GM18502 (cell line): ENCODE results near the gene TEX11.
"Not testable (repeated sequence)": the region's sequence is repeated elsewhere in the genome, so short reads cannot be mapped to it uniquely, and the experiment has no call there.

Source experiments
- ATAC-seq: cut with Tn5 transposase; IDR thresholded peaks from one replicate; pipeline ENCODE4 v1.9.1; 2021; ENCODE audit warnings: mild to moderate bottlenecking; ENCODE audit not compliant: unreplicated experiment, poor library complexity

The TEX11 gene

DNA sequence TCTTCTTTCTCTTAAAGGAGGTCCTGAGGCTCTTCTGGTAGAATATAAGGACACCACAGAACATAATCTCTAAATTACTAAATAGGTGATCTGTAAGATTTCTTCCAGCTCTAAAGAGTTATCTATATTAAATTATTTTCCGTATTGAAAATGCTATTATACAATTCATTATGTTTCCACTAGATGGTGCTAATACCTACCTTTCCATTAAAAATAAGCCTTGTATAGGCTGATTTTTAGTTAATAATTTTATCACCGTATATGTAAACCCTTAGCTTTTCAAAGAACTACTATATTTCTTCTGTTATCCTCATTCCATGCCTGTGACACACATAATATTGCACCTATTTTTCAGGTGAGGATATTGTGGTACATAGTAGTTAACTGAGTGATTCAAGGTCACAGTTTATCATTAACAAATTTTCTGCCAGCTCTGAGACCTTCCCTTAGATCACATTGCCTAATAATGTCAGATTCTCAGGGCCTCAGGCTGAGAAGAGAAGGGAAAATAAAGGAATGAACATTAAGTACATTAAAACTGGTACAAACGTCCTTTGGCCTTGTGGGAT is 138.8 kb downstream of the TEX11 start:
- no peak for ATAC-seq

DNA sequence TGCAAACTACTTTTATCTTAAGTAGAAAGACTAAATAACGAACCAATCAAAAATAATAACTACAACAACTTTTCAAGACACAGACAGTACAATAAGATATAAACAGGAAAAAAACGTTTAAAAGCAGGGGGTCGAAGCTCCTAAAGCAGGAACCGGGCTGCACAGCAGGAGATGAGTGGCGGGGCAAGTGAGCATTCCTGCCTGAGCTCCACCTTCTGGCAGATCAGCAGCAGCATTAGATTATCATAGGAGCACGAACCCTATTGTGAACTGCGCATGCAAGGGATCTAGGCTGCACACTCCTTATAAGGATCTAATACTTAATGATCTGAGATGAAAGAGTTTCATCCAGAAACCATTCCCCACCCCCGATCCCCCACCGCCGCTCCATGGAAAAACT is 146.2 kb downstream of the TEX11 start:
- no peak for ATAC-seq

DNA sequence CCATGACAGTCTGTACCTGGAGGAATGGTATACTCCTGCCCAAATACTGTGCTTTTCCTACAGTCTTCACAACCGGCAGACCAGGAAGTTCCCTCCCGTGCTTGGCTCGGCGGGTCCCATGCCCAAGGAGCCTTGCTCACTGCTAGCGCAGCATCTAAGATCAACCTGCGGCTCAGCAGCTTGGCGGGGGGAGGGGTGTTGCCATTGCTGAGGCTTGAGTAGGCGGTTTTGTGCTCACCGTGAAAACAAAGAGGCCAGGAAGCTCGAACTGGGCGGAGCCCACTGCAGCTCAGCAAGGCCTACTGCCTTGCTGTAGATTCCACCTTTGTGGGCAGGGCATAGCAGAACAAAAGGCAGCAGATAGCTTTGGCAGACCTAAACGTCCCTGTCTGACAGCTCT is 152.7 kb downstream of the TEX11 start:
- no peak for ATAC-seq

- no peak for ATAC-seq
Measured at GRCh38 chrX:70754169-70754848, 154.2 kb downstream of the TEX11 start.

GRCh38 chrX:70733774-70734173 is 174.7 kb downstream of the TEX11 start:
- ATAC-seq: not testable (repeated sequence)

DNA sequence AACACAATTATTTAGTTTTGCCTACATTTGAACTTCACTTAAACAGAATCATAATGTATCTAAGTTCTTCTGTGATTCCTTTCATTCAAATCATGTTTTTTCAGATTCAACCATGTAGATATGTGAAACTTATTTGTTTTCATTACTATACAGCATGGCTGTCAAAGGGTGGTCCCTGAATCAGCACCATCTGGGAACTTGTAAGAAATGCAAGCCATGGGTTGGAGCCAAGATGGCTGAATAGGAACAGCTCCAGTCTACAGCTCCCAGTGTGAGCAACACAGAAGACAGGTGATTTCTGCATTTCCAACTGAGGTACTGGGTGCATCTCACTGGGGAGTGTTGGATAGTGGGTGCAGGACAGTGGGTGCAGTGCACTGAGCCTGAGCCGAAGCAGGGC is 180.6 kb downstream of the TEX11 start:
- ATAC-seq: not testable (repeated sequence)

DNA sequence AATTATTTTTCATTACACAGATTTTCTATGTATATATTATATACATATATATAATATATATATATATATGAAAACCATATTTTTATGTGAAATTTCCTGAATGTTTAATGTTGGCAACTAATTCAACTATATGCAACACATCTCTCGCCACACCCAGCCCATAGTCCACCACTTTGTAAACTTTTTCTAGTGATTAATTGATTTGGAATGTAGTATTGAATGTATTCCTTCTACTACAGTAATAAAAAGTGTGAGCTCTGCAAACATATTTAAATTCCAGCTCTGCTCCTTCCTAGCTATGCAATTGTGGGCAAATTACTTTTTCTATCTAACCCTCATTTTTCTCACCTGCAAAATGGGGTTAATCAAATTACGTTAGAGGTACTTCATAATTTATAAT is 187.8 kb downstream of the TEX11 start:
- ATAC-seq: no peak

GRCh38 chrX:70711336-70711735 is 197.2 kb downstream of the TEX11 start:
- not testable (repeated sequence) for ATAC-seq

GRCh38 chrX:70694339-70695122 is 214.0 kb downstream of the TEX11 start:
- ATAC-seq: no peak

DNA sequence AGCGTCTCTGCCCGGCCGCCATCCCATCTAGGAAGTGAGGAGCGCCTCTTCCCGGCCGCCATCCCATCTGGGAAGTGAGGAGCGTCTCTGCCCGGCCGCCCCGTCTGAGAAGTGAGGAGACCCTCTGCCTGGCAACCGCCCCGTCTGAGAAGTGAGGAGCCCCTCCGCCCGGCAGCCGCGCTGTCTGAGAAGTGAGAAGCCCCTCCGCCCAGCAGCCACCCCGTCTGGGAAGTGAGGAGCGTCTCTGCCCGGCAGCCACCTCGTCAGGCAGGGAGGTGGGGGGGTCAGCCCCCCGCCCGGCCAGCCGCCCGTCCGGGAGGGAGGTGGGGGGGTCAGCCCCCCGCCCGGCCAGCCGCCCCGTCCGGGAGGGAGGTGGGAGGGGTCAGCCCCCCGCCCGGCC is 229.1 kb downstream of the TEX11 start:
- not testable (repeated sequence) for ATAC-seq

- no peak for ATAC-seq
Measured at GRCh38 chrX:70675284-70675683, 233.2 kb downstream of the TEX11 start.

DNA sequence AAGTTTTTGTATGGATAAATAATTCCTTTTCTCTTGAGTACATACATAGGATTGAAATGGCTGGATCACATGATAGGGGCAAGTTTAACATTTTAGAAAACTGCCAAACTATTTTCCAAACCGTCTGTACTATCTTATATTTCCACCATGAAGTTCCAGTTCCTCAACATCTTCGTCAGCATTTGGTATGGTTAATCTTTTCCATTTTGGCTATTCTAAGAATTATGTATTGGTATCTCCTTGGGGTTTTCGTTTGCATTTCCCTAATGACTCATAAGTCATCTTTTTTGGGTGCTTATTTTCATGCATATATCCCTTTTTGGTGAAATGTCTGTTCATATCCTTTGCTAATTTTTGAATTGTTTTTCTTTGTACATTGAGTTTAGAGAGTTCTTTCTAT is 236.2 kb downstream of the TEX11 start:
- no peak for ATAC-seq

DNA sequence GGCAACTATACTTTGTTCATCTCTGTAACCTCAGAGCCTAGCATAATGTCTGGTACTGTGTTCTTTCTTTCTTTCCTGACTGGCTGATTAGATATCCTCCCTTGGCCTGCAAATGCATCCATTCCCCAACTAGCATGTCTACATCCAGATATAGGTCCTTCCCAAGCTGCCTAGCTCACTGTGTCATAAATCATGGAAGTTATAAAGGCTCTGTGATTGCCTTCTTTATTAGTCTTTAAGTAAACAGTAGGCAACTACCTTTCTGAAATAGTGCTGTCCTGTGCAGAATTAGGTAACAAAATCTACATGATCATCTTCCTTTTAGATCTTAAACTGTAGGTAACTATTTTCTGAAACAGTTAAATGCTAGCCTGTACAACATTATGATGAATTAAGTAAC is 239.4 kb downstream of the TEX11 start:
- ATAC-seq: no peak

- no peak for ATAC-seq
Measured at GRCh38 chrX:70664726-70665125, 243.8 kb downstream of the TEX11 start.

DNA sequence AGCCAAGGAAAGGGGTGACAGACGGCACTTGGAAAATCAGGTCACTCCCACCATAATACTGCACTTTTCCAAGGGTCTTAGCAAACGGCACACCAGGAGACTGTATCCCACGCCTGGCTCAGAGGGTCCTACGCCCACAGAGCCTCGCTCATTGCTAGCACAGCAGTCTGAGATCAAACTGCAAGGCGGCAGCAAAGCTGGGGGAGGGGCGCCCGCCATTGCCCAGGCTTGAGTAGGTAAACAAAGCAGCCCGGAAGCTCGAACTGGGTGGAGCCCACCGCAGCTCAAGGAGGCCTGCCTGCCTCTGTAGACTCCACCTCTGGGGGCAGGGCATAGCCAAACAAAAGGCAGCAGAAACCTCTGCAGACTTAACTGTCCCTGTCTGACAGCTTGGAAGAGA is 247.4 kb downstream of the TEX11 start:
- ATAC-seq: not testable (repeated sequence)

DNA sequence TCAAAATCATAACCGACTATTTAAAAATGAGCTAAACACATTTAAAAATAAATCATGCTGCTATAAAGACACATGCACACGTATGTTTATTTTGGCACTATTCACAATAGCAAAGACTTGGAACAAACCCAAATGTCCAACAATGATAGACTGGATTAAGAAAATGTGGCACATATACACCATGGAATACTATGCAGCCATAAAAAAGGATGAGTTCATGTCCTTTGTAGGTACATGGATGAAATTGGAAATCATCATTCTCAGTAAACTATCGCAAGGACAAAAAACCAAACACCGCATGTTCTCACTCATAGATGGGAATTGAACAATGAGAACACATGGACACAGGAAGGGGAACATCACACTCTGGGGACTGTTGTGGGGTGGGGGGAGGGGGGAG is 251.0 kb downstream of the TEX11 start:
- not testable (repeated sequence) for ATAC-seq

DNA sequence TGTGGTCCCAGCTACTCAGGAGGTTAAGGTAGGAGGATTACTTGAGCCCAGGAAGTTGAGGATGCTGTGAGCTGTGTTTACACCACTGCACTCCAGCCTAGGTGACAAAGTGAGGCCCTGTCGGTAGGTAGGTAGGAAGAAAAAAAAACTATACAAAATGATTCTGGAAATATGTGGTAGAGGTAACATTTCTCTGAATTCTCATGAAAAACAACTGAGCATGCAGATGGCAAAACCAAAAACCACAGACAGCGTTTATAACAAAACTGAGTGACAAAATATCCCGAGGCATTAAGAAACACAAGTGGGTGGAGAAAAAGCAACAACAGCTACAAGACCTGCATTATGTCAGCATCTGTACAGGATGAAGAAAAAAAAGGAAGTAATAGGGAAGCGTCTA is 252.2 kb downstream of the TEX11 start:
- no peak for ATAC-seq

DNA sequence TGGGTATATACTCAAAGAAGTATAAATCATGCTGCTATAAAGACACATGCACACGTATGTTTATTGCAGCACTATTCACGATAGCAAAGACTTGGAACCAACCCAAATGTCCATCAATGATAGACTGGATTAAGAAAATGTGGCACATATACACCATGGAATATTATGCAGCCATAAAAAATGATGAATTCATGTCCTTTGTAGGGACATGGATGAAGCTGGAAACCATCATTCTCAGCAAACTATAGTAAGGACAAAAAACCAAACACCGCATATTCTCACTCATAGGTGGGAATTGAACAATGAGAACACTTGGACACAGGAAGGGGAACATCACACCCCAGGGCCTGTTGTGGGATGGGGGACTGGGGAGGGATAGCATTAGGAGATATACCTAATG is 260.6 kb downstream of the TEX11 start:
- ATAC-seq: not testable (repeated sequence)

DNA sequence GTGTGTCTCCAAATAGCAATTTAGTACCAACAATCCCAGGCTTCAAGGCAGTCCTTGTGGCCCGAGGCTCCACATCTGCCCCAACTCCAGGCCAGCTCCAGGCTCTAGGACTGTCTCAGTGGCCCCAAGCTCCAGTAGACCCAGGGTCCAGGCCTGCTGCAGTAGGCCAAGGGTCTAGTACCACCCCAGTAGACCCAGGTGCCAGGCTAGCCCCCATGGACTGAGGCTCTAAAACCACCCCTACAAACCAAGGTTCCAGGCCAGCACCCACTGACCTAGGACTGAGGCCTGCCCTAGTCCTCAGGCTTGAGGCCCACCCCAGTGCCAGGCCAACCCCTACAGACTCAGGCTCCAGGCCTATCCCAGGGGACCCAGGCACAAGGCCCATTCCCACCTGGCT is 272.3 kb downstream of the TEX11 start:
- no peak for ATAC-seq

GRCh38 chrX:70635669-70636068 is 272.8 kb downstream of the TEX11 start:
- ATAC-seq: no peak

DNA sequence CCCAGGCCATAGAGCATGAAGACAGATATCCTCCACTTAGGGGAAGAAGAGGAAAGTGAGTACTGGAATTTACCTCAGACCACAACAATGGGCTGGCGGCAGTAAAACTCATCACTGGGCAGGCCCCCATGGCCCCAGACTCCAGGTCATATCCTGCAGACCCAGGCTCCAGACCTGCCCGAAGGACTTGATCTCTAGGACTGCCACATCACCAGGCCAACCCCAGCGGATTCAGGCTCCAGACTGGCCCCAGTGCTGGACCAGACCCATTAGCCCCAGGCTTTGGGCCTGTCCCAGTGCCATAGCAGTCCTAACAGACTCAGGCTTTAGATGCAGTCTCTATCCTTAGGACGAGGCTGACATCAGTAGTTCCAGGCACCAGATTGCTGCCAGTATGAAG is 273.3 kb downstream of the TEX11 start:
- ATAC-seq: no peak

GRCh38 chrX:70621743-70622142 is 286.8 kb downstream of the TEX11 start:
- no peak for ATAC-seq
